Stimulated activated memory B cell treated with anti-CD40 and anti-IgM and Interleukin-4, amounts not matched to agents 10 μg/mL and 1 μg/mL and 100 μg/mL, for 72 hours (primary cell): ENCODE measurements around the gene SMG6.

Source experiments
- ATAC-seq: fragments of 150-1000 bp; cut with Tn5 transposase; 2 replicates; pipeline ENCODE4 v1.10.0; 2021
- H3K27ac Mint-ChIP-seq: one replicate; pipeline ENCODE4 v1.8.0; 2022; ENCODE audit warnings: mild to moderate bottlenecking, mixed read lengths
- H3K27me3 Mint-ChIP-seq: one replicate; pipeline ENCODE4 v1.8.0; 2022; ENCODE audit warnings: mixed read lengths
- H3K36me3 Mint-ChIP-seq: one replicate; pipeline ENCODE4 v1.8.0; 2022; ENCODE audit warnings: mixed read lengths
- H3K4me1 Mint-ChIP-seq: one replicate; pipeline ENCODE4 v1.8.0; 2022; ENCODE audit warnings: mixed read lengths
- H3K4me3 Mint-ChIP-seq: one replicate; pipeline ENCODE4 v1.8.0; 2022; ENCODE audit warnings: mild to moderate bottlenecking, moderate library complexity, mixed read lengths
- H3K9me3 Mint-ChIP-seq: one replicate; pipeline ENCODE4 v1.8.0; 2022; ENCODE audit warnings: mixed read lengths

SMG6 gene

DNA sequence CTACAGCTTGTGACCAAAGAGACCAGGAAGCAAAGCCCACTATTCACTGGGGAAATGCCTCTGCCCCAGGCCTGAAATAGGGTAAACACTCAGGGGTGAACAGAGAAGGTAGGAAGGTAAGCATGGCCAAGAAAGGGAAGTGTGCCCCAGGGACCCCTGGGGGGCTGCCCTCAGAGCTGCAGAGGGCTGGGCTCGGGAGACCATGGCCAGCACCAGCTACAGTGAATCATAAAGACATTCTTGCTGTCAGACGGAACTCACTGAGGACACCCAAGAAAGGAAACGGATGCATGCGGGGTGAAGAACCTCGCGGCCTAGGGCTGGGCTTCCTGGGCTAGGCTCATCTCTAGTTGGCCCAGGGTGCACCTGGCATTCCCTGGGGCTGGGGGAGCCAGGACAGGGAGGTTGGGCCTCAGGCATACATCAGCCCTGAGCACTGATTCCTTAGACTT is 239.0 kb downstream of the SMG6 start:
- H3K27ac Mint-ChIP-seq, result peak overlapping the region; percentile 84
- H3K4me3 Mint-ChIP-seq, result peak overlapping the region; percentile 56
- H3K27me3 Mint-ChIP-seq, result peaks cover 11% of the 10 kb centered on the region
- H3K4me1 Mint-ChIP-seq, result peaks cover 64% of the 10 kb centered on the region
- peak; percentile 89 for ATAC-seq
- peaks cover 74% of the 10 kb centered on the region for H3K36me3 Mint-ChIP-seq
- H3K9me3 Mint-ChIP-seq, result no peaks in the 10 kb centered on the region

DNA sequence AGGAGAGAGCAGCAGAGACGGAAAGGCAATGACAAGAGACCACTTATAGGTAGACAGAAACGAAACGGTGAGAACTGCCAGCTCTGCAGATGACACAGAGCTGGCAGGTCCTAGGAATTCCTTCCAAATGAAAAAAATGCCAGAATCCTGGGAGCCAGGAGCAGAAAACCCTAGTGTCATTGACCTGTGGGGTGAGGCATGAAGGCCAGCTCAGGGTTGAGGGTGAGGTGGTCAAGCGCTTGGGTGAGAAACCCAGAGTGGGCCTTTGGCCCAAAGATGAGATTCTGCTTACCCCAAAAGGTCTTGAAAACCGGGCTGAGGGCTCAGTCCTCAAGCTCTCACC is 239.5 kb downstream of the SMG6 start:
- peak overlapping the region; percentile 84 for H3K27ac Mint-ChIP-seq
- H3K36me3 Mint-ChIP-seq, result peaks cover 73% of the 10 kb centered on the region
- peak overlapping the region; percentile 40 for H3K4me3 Mint-ChIP-seq
- H3K9me3 Mint-ChIP-seq, result no peaks in the 10 kb centered on the region
- peaks cover 11% of the 10 kb centered on the region for H3K27me3 Mint-ChIP-seq
- ATAC-seq, result peak; percentile 3
- H3K4me1 Mint-ChIP-seq, result peaks cover 64% of the 10 kb centered on the region

DNA sequence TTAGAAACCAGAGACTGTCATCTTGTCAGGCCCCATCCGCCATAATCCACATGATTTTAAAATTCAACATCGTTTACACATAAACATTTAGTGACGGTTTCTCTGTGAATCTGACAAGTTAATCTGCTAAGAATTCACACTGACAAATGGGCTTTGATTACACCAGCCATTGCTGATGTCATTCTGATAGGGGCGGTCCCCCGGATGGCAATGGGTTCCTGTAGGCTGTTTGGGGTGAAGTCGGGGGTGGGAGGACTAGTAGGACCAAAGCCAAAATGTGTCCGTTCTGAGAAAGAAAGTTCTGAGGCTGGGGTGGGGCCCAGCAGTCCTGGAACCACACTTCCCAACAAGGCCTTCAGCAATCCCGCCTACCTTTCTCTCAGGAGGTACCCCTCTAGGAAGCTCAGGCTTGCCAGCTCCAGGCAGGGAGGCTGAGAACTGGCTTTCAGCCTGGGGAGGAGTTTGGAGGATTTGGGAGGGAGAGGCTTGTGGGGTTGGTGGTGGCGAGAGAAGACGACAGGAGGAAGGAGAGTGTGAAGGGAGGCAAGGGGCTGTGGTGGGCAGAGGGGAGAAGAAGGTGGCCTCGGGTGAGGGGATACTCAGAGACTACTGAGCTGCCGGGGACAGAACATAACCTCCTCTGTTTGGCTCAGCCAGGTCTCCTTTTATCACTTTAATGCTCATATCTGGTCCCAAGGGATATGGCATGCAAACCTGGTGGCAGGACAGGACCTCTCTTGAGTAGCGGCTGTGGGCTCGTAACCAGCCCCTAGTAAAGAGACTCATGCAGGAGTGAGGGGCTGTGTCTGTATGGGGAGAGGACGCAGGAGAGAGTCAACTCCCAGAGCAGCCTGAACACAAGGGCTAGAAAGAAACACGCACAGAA is 240.1 kb downstream of the SMG6 start:
- peaks cover 68% of the 10 kb centered on the region for H3K36me3 Mint-ChIP-seq
- peak overlapping the region; percentile 84 for H3K27ac Mint-ChIP-seq
- H3K4me1 Mint-ChIP-seq, result peaks cover 59% of the 10 kb centered on the region
- ATAC-seq, result peak; percentile 10
- H3K4me3 Mint-ChIP-seq, result peak overlapping the region; percentile 40
- H3K27me3 Mint-ChIP-seq, result peaks cover 11% of the 10 kb centered on the region
- no peaks in the 10 kb centered on the region for H3K9me3 Mint-ChIP-seq

DNA sequence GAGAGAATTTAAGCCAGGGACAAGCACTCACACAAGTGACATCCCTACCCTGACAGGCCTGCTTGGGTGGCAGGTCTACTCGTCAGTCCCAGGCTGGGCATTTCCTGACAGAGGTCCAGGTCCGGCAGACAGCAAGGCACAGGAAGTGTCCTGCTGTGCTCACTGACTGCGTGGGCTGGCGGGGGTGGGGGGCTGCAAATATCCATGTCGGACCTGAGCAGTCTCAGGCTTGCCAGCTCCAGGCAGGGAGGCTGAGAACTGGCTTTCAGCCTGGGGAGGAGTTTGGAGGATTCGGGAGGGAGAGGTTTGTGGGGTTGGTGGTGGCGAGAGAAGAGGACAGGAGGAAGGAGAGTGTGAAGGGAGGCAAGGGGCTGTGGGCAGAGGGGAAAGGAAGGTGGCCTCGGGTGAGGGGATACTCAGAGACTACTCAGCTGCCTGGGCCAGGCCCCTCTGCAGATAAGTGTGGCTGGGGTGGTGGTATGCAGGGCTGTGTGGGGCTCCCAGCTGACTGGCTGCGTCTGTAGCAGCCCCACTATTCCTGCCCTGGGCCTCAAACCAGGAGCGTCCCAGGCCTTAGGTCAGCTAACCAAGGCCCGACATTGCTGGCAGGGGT is 240.9 kb downstream of the SMG6 start:
- peaks cover 58% of the 10 kb centered on the region for H3K4me1 Mint-ChIP-seq
- peaks cover 63% of the 10 kb centered on the region for H3K36me3 Mint-ChIP-seq
- H3K4me3 Mint-ChIP-seq, result no peak overlapping the region
- no peaks in the 10 kb centered on the region for H3K9me3 Mint-ChIP-seq
- peak overlapping the region; percentile 84 for H3K27ac Mint-ChIP-seq
- ATAC-seq, result no peak
- H3K27me3 Mint-ChIP-seq, result peaks cover 11% of the 10 kb centered on the region

DNA sequence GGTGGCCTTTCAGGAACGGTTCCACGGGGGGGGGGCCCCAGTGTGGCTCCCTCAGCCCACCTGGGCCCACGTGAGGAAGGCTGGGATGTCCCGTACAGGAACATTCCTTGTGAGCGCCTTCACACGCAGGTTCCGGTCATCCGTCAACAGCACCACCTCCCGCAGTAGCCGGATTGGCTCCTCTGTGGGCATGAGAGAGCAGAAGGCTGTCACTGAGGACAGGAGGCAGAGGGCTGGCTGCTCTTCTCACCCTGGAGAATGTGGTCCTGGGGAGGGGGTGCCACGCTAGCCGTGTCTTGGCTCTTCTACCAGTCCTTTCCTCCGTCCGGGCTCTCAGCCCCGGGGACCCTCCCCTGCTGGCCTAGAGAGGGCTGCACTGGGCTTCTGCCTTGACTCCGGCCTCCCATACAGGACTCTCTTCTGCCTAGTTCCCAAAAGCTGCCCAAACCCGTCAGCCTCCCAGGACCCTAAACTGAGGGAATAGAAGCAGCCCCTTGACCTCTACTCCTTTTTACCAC is 242.1 kb downstream of the SMG6 start:
- no peak for ATAC-seq
- Mint-ChIP-seq H3K4me1 (peaks cover 58% of the 10 kb centered on the region), H3K27me3 (peaks cover 11% of the 10 kb centered on the region), H3K9me3 (no peaks in the 10 kb centered on the region), H3K36me3 (peaks cover 56% of the 10 kb centered on the region), H3K4me3 (no peak overlapping the region), H3K27ac (no peak overlapping the region)

DNA sequence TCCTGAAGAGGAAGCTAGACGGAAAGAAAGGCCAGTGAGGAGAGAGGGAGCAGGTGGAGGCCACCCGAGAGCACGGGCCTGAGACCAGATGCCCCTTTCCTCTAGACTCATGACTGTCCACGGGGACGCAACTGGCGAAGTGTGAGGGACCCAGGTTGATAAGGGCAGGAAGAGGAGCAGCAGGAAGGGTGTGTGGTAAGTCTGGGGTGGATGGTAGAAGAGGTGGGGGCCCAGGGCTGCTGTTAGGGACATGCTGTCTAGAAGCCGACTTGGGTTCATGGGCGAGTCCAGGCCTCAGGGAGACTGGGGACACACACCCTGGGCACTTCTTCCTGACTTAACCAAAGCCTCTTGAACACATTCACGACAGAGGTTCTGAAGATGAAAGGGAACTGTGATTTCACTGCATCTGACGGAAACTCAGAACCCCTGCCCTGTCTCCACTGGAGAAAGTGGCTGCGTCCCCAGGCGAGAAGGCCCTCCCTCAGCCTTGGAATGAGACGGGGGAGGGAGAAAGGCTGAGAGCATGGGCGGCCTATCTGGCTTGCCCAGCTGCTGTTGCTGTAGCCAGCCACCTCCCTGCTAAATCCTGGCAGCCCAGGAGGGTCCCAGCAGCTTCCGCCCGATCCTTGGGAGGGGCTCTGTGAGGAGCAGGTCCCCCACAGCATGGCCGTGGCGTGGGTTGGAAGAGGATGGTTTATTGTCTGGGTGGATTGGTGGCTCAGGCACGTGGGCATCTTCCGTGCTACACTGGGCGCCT is 242.7 kb downstream of the SMG6 start:
- ATAC-seq, result no peak
- Mint-ChIP-seq H3K27me3 (peaks cover 11% of the 10 kb centered on the region), H3K4me1 (peaks cover 52% of the 10 kb centered on the region), H3K4me3 (no peak overlapping the region), H3K27ac (peak overlapping the region; percentile 25), H3K36me3 (peaks cover 50% of the 10 kb centered on the region), H3K9me3 (no peaks in the 10 kb centered on the region)

DNA sequence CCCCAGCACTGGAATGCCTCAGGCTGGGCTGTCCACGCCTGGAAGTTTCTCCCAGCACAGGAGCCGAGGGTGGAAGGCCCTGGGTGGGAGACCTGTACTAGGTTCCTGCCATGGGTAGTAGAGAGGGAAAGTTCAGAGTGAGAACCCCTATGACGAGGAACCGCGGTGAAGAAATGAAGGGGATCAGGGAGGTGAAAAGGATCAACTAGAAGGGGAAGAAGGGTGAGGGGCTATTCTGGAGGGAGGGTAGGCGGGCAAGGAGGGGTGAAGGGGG is 243.3 kb downstream of the SMG6 start:
- H3K4me3 Mint-ChIP-seq, result no peak overlapping the region
- peaks cover 44% of the 10 kb centered on the region for H3K36me3 Mint-ChIP-seq
- H3K27me3 Mint-ChIP-seq, result peaks cover 11% of the 10 kb centered on the region
- H3K27ac Mint-ChIP-seq, result peak overlapping the region; percentile 25
- H3K9me3 Mint-ChIP-seq, result no peaks in the 10 kb centered on the region
- peaks cover 47% of the 10 kb centered on the region for H3K4me1 Mint-ChIP-seq
- no peak for ATAC-seq

DNA sequence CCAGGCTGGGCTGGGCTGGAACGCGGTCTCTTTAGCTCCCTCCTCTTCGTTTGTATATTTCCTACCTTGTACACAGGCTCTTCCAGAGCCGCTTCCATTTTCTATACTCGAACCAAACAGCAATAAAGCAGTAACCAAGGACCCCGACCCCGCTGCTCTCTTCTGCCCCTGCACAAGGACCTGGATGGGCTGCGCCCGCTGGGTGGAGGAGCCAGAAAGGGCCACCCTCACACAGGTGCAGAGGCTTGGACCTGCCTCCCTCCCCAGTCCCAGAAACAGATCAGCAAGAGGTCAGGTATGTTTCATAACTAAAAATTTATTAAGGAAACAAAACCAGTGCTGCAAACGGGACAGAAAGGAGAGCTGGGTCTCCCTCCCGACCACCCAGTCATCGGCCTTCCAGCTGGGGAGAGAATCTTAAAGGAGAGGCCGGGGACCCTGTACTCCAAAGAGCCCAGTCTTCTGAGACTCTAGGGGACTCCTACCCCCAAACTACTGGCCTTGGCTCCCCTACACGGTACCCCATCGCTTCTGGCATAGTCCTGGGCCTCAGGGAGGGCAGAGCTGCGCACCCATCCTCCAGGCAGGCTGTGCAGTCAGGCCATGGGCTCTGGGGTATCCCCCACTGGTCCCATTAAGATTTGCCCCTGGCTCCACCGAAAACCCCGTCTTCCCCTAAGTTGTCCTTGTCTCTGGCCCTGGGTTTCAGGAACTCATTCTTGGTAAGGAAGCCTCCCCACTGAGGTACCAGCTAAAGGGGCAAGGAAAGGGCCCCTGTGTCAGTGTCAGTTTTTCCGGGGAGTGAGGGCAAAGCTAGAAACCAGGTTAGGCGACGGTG is 243.8 kb downstream of the SMG6 start:
- H3K27ac Mint-ChIP-seq, result peak overlapping the region; percentile 65

DNA sequence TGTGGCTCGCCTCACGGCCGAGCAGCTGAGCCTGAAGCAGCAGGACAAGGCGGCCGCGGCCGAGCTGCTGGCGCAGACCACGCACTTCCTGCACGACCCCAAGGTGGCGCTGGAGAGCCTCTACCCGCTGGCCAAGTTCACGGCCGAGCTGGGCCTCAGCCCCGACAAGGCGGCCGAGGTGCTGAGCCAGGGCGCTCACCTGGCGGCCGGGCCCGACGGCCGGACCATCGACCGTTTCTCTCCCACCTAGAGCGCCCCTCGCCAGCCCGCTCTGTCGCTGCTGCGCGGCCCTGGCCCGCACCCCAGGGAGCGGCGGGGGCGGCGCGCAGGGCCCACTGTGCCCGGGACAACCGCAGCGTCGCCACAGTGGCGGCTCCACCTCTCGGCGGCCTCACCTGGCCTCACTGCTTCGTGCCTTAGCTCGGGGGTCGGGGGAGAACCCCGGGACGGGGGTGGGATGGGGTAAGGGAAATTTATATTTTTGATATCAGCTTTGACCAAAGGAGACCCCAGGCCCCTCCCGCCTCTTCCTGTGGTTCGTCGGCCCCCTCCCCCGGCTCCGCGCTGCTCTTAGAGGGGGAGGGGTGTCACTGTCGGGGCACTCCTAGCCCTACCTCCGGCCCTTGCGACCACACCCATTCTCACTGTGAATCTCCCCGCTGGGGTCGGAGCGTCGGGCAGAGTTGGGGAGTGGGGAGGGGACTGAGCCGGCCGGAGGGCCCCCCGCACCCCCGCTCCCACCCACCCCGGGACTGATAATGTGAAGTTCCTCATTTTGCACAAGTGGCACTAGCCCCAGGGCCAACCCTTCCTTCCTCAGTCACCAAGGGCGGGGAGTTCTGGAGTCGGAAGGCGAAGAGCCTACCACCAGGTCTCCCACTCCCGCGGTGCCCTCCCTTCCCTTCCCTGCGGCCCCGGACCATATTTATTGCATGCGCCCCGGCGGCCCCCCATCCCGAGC is 244.7 kb downstream of the SMG6 start:
- Mint-ChIP-seq H3K9me3 (no peaks in the 10 kb centered on the region), H3K27me3 (peaks cover 11% of the 10 kb centered on the region), H3K27ac (peak overlapping the region; percentile 65), H3K36me3 (peaks cover 35% of the 10 kb centered on the region), H3K4me3 (peak overlapping the region; percentile 60), H3K4me1 (peaks cover 38% of the 10 kb centered on the region)
- peak; percentile 37 for ATAC-seq

More for the DNA sequence above, 243.8 kb downstream of the SMG6 start:
- H3K27me3 Mint-ChIP-seq, result peaks cover 11% of the 10 kb centered on the region
- H3K4me1 Mint-ChIP-seq, result peaks cover 42% of the 10 kb centered on the region
- no peaks in the 10 kb centered on the region for H3K9me3 Mint-ChIP-seq
- ATAC-seq, result no peak
- peaks cover 40% of the 10 kb centered on the region for H3K36me3 Mint-ChIP-seq
- peak overlapping the region; percentile 60 for H3K4me3 Mint-ChIP-seq

DNA sequence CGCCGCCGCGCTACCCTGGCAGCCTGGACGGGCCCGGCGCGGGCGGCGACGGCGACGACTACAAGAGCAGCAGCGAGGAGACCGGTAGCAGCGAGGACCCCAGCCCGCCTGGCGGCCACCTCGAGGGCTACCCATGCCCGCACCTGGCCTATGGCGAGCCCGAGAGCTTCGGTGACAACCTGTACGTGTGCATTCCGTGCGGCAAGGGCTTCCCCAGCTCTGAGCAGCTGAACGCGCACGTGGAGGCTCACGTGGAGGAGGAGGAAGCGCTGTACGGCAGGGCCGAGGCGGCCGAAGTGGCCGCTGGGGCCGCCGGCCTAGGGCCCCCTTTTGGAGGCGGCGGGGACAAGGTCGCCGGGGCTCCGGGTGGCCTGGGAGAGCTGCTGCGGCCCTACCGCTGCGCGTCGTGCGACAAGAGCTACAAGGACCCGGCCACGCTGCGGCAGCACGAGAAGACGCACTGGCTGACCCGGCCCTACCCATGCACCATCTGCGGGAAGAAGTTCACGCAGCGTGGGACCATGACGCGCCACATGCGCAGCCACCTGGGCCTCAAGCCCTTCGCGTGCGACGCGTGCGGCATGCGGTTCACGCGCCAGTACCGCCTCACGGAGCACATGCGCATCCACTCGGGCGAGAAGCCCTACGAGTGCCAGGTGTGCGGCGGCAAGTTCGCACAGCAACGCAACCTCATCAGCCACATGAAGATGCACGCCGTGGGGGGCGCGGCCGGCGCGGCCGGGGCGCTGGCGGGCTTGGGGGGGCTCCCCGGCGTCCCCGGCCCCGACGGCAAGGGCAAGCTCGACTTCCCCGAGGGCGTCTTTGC is 245.6 kb downstream of the SMG6 start:
- no peak for ATAC-seq
- H3K9me3 Mint-ChIP-seq, result no peaks in the 10 kb centered on the region
- H3K4me3 Mint-ChIP-seq, result peak overlapping the region; percentile 26
- H3K36me3 Mint-ChIP-seq, result peaks cover 28% of the 10 kb centered on the region
- peaks cover 39% of the 10 kb centered on the region for H3K4me1 Mint-ChIP-seq
- H3K27me3 Mint-ChIP-seq, result peaks cover 11% of the 10 kb centered on the region
- H3K27ac Mint-ChIP-seq, result peak overlapping the region; percentile 58

DNA sequence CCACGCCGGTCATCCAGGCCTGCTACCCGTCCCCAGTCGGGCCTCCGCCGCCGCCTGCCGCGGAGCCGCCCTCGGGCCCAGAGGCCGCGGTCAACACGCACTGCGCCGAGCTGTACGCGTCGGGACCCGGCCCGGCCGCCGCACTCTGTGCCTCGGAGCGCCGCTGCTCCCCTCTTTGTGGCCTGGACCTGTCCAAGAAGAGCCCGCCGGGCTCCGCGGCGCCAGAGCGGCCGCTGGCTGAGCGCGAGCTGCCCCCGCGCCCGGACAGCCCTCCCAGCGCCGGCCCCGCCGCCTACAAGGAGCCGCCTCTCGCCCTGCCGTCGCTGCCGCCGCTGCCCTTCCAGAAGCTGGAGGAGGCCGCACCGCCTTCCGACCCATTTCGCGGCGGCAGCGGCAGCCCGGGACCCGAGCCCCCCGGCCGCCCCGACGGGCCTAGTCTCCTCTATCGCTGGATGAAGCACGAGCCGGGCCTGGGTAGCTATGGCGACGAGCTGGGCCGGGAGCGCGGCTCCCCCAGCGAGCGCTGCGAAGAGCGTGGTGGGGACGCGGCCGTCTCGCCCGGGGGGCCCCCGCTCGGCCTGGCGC is 246.3 kb downstream of the SMG6 start:
- peak overlapping the region; percentile 58 for H3K27ac Mint-ChIP-seq
- peaks cover 35% of the 10 kb centered on the region for H3K4me1 Mint-ChIP-seq
- peaks cover 14% of the 10 kb centered on the region for H3K27me3 Mint-ChIP-seq
- H3K36me3 Mint-ChIP-seq, result peaks cover 21% of the 10 kb centered on the region
- H3K4me3 Mint-ChIP-seq, result peak overlapping the region; percentile 26
- H3K9me3 Mint-ChIP-seq, result no peaks in the 10 kb centered on the region
- no peak for ATAC-seq

DNA sequence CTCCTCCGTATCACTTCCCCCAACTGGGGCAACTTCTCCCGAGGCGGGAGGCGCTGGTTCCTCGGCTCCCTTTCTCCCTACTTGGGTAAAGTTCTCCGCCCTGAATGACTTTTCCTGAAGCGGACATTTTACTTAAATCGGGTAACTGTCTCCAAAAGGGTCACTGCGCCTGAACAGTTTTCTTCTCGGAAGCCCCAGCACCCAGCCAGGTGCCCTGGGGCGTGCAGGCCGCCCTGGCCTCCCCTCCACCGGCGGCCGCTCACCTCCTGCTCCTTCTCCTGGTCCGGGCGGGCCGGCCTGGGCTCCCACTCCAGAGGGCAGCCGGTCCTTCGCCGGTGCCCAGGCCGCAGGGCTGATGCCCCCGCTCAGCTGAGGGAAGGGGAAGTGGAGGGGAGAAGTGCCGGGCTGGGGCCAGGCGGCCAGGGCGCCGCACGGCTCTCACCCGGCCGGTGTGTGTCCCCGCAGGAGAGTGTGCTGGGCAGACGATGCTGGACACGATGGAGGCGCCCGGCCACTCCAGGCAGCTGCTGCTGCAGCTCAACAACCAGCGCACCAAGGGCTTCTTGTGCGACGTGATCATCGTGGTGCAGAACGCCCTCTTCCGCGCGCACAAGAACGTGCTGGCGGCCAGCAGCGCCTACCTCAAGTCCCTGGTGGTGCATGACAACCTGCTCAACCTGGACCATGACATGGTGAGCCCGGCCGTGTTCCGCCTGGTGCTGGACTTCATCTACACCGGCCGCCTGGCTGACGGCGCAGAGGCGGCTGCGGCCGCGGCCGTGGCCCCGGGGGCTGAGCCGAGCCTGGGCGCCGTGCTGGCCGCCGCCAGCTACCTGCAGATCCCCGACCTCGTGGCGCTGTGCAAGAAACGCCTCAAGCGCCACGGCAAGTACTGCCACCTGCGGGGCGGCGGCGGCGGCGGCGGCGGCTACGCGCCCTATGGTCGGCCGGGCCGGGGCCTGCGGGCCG is 247.1 kb downstream of the SMG6 start:
- peak overlapping the region; percentile 44 for H3K27ac Mint-ChIP-seq
- peaks cover 21% of the 10 kb centered on the region for H3K27me3 Mint-ChIP-seq
- H3K36me3 Mint-ChIP-seq, result peaks cover 14% of the 10 kb centered on the region
- peak overlapping the region; percentile 74 for H3K4me3 Mint-ChIP-seq
- ATAC-seq, result no peak
- H3K4me1 Mint-ChIP-seq, result peaks cover 43% of the 10 kb centered on the region
- no peaks in the 10 kb centered on the region for H3K9me3 Mint-ChIP-seq
